SK-N-SH (cell line): ENCODE results near the gene HLA-DMA. TPM values are rescaled to one million over a fixed set of nuclear protein-coding genes. Genes with fewer than 3 reads are reported as not detected.

Experiments used
- CTCF ChIA-PET: fragments of 300-600, 350-600 bp; formaldehyde crosslinking; extraction: SDS; loops from one replicate; lab custom pipeline; 2021; lab: Yijun Ruan, JAX
- POLR2A ChIA-PET: fragments of 350-600 bp; sonication (Branson Sonifier 250); formaldehyde crosslinking; extraction: SDS; loops from one replicate; lab custom pipeline; 2020; ENCODE audit warnings: antibody characterized with exemption, inconsistent platforms; lab: Yijun Ruan, JAX
- DNase-seq: peaks from one replicate; pipeline ENCODE4 v3.0.0; 2012
- H2AFZ ChIP-seq: fragments of 200-600 bp; sonication (generic); 2 replicates; pipeline ENCODE4 v1.8.1; 2016; ENCODE audit warnings: antibody characterized with exemption, mild to moderate bottlenecking, low read depth
- H3F3A ChIP-seq: fragments of 200-600 bp; sonication (generic); replicated peaks from 2 replicates; pipeline ENCODE3; 2016; ENCODE audit warnings: antibody characterized with exemption, mild to moderate bottlenecking; ENCODE audit not compliant: insufficient read depth
- H3K27ac ChIP-seq, 2 experiments: fragments of 200-500 bp in 1 of 2; fragments of 200-600 bp in 1 of 2; sonication (Bioruptor generic) in 1 of 2; sonication (generic), shearing (Covaris generic) in 1 of 2; 2 replicates each; pipeline versions ENCODE4 v1.5.1 to v1.6.1; 2014 to 2016; ENCODE audit warnings: low read depth in 2 of 2, inconsistent platforms in 1 of 2, low read length in 1 of 2, mild to moderate bottlenecking in 1 of 2, mixed read lengths in 1 of 2
- H3K27me3 ChIP-seq: fragments of 200-600 bp; sonication (generic), shearing (Covaris generic); 2 replicates; pipeline ENCODE4 v1.6.1; 2016; ENCODE audit warnings: mixed run types; ENCODE audit not compliant: insufficient read depth
- H3K36me3 ChIP-seq, 2 experiments: fragments of 200-500 bp in 1 of 2; fragments of 200-600 bp in 1 of 2; sonication (Bioruptor generic) in 1 of 2; sonication (generic) in 1 of 2; replicated peaks in 1 of 2; 2 replicates each; pipeline versions ENCODE3 to v1.5.1; 2014 to 2016; ENCODE audit warnings: low read length in 1 of 2, mild to moderate bottlenecking in 1 of 2; ENCODE audit not compliant: insufficient read depth in 2 of 2, control insufficient read depth in 1 of 2
- H3K4me1 ChIP-seq, 2 experiments: fragments of 200-500 bp in 1 of 2; fragments of 200-600 bp in 1 of 2; sonication (Bioruptor generic) in 1 of 2; sonication (generic), shearing (Covaris generic) in 1 of 2; 2 replicates each; pipeline versions ENCODE4 v1.5.1 to v1.6.1; 2014 to 2016; ENCODE audit warnings: low read depth in 1 of 2, low read length in 1 of 2, mixed run types in 1 of 2; ENCODE audit not compliant: insufficient read depth in 2 of 2, control insufficient read depth in 1 of 2
- H3K4me2 ChIP-seq: fragments of 200-600 bp; sonication (generic), shearing (Covaris generic); 2 replicates; pipeline ENCODE4 v1.6.1; 2017; ENCODE audit warnings: mixed run types
- H3K4me3 ChIP-seq, 2 experiments: fragments of 200-500 bp in 1 of 2; fragments of 200-600 bp in 1 of 2; sonication (Bioruptor generic) in 1 of 2; sonication (generic), shearing (Covaris generic) in 1 of 2; 2 replicates each; pipeline versions ENCODE4 v1.5.1 to v1.8.1; 2014 to 2016; ENCODE audit warnings: low read depth in 2 of 2, inconsistent platforms in 1 of 2, low read length in 1 of 2, mild to moderate bottlenecking in 1 of 2, mixed read lengths in 1 of 2, moderate library complexity in 1 of 2
- H3K79me2 ChIP-seq: fragments of 200-600 bp; sonication (generic); 2 replicates; pipeline ENCODE4 v1.8.1; 2017; ENCODE audit warnings: mild to moderate bottlenecking; ENCODE audit not compliant: insufficient read depth
- H3K9ac ChIP-seq: fragments of 200-600 bp; sonication (generic); 2 replicates; pipeline ENCODE4 v1.6.1; 2017; ENCODE audit warnings: mixed run types
- H3K9me2 ChIP-seq: fragments of 200-600 bp; sonication (generic); 2 replicates; pipeline ENCODE4 v1.6.1; 2017; ENCODE audit warnings: mixed run types
- H3K9me3 ChIP-seq: fragments of 200-600 bp; sonication (generic); 2 replicates; pipeline ENCODE4 v1.6.1; 2017; ENCODE audit warnings: mixed run types, mild to moderate bottlenecking, moderate library complexity
- H4K20me1 ChIP-seq: fragments of 200-600 bp; sonication (generic); 2 replicates; pipeline ENCODE4 v1.6.1; 2017; ENCODE audit warnings: mild to moderate bottlenecking, mixed run types; ENCODE audit not compliant: insufficient read depth
- FOSL2 ChIP-seq: IDR thresholded peaks from 2 replicates; pipeline ENCODE4 v1.4.0; 2012; ENCODE audit warnings: low read depth, mild to moderate bottlenecking, moderate library complexity, borderline replicate concordance
- FOXM1 ChIP-seq: IDR thresholded peaks from 2 replicates; pipeline ENCODE4 v1.4.0; 2012; ENCODE audit warnings: low read depth, mild to moderate bottlenecking
- GABPA ChIP-seq: IDR thresholded peaks from 2 replicates; pipeline ENCODE4 v1.4.0; 2012; ENCODE audit warnings: low read depth, mild to moderate bottlenecking
- JUND ChIP-seq: IDR thresholded peaks from 2 replicates; pipeline ENCODE4 v1.4.0; 2012
- MEF2A ChIP-seq: IDR thresholded peaks from 2 replicates; pipeline ENCODE4 v1.4.0; 2012; ENCODE audit warnings: low read depth, borderline replicate concordance
- MXI1 ChIP-seq: IDR thresholded peaks from 2 replicates; pipeline ENCODE4 v1.6.1; 2012; ENCODE audit warnings: mild to moderate bottlenecking, low read depth, low read length, improper control_type of control experiment
- RAD21 ChIP-seq: IDR thresholded peaks from 2 replicates; pipeline ENCODE4 v1.6.1; 2012; ENCODE audit warnings: mild to moderate bottlenecking, low read length
- RXRA ChIP-seq: IDR thresholded peaks from 2 replicates; pipeline ENCODE4 v1.4.0; 2012; ENCODE audit warnings: low read depth, mild to moderate bottlenecking, borderline replicate concordance
- SIN3A ChIP-seq: IDR thresholded peaks from 2 replicates; pipeline ENCODE4 v1.6.1; 2012; ENCODE audit warnings: low read depth, mild to moderate bottlenecking, low read length, moderate library complexity, borderline replicate concordance
- SMC3 ChIP-seq: IDR thresholded peaks from 2 replicates; pipeline ENCODE4 v1.6.1; 2012; ENCODE audit warnings: low read depth, low read length, improper control_type of control experiment
- TCF12 ChIP-seq: IDR thresholded peaks from 2 replicates; pipeline ENCODE4 v1.4.0; 2012
- WGBS: methylation state at CpG from one replicate; pipeline ENCODE4 v1.1.6; 2017; ENCODE audit warnings: low lambda C conversion rate; 5-methylcytosine and 5-hydroxymethylcytosine counted together
- polyA plus RNA-seq, 3 experiments: library from polyadenylated mRNA; depleted of rRNA; stranded (reverse); fragments of >200 nt; gene quantifications; 2 replicates each; pipeline ENCODE4 v1.2.3, GENCODE V29; 2012
- TF ChIP-seq, protein P1 (sequence below): fragments of 150-350 bp; IDR thresholded peaks from 2 replicates; pipeline ENCODE4 v1.6.1; 2017; ENCODE audit warnings: antibody characterized with exemption, low read length, low read depth, borderline replicate concordance
- TF ChIP-seq, protein P2 (sequence below): fragments of 200-600 bp; sonication (generic); IDR thresholded peaks from 2 replicates; pipeline ENCODE4 v1.6.1; 2017; ENCODE audit warnings: antibody characterized with exemption, mild to moderate bottlenecking, moderate library complexity
- TF ChIP-seq, protein P3 (sequence below): fragments of 150-350 bp; IDR thresholded peaks from 2 replicates; pipeline ENCODE4 v1.6.1; 2016; ENCODE audit warnings: mild to moderate bottlenecking, low read depth, low read length
- TF ChIP-seq, protein P4 (sequence below): IDR thresholded peaks from 2 replicates; pipeline ENCODE4 v1.4.0; 2012; ENCODE audit warnings: low read depth, borderline replicate concordance
- TF ChIP-seq, protein P5 (sequence below): IDR thresholded peaks from 2 replicates; pipeline ENCODE4 v1.4.0; 2012; ENCODE audit warnings: low read depth
- TF ChIP-seq, protein P6 (sequence below): IDR thresholded peaks from 2 replicates; pipeline ENCODE4; 2012

The HLA-DMA gene
- polyA plus RNA-seq, 1 of the 3 experiments (the other 2 are of a cell fraction) = 1.2 TPM

DNA sequence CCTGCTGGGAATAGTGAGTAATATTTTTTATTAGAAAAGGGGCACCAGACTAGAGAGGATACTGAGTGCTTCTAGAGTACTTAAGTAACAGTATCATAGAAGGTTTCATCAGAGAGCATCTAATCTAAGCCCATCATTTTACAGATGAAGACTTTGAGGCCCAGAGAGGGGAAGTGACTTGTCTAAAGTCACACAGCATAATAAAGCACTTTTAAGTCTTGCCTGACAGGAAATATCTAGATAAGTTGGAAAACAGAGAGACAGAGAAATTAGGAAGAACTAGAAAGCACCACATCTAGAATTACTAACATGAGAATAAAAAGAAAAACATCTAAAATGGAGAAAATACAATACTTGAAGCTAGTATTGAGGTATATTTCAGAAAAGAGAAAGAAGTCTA, 6.0 kb downstream of the HLA-DMA start (continued):
- TF ChIP-seq, protein P1, sequence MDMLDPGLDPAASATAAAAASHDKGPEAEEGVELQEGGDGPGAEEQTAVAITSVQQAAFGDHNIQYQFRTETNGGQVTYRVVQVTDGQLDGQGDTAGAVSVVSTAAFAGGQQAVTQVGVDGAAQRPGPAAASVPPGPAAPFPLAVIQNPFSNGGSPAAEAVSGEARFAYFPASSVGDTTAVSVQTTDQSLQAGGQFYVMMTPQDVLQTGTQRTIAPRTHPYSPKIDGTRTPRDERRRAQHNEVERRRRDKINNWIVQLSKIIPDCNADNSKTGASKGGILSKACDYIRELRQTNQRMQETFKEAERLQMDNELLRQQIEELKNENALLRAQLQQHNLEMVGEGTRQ = no peak
- TF ChIP-seq, protein P2, sequence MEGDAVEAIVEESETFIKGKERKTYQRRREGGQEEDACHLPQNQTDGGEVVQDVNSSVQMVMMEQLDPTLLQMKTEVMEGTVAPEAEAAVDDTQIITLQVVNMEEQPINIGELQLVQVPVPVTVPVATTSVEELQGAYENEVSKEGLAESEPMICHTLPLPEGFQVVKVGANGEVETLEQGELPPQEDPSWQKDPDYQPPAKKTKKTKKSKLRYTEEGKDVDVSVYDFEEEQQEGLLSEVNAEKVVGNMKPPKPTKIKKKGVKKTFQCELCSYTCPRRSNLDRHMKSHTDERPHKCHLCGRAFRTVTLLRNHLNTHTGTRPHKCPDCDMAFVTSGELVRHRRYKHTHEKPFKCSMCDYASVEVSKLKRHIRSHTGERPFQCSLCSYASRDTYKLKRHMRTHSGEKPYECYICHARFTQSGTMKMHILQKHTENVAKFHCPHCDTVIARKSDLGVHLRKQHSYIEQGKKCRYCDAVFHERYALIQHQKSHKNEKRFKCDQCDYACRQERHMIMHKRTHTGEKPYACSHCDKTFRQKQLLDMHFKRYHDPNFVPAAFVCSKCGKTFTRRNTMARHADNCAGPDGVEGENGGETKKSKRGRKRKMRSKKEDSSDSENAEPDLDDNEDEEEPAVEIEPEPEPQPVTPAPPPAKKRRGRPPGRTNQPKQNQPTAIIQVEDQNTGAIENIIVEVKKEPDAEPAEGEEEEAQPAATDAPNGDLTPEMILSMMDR = no peak
- no peak for TF ChIP-seq MEF2A
- TF ChIP-seq, all 33 proteins: peak for 0

DNA sequence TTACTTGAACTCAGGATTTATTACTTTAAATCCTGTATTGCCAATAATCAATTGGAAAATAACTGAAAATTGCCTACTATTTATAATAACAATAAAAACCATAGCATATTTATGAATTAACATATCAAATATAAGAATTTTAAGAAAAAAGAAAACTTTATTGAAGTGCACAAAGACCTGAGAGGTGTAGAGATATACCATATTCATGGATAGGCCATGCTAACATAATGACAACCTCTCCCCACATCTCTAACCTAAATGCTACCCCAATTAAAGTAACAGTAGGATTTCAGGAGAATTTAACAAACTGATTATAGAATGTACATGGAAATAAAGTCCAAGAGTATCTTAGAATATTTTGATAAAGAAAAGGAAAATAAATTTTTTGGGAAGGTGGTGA, 6.9 kb downstream of the HLA-DMA start:
- CTCF ChIA-PET = no interaction called here
- no peak for DNase-seq
- TF ChIP-seq MXI1 = no peak
- no peak for TF ChIP-seq TCF12
- TF ChIP-seq GABPA = no peak
- TF ChIP-seq, protein P3, sequence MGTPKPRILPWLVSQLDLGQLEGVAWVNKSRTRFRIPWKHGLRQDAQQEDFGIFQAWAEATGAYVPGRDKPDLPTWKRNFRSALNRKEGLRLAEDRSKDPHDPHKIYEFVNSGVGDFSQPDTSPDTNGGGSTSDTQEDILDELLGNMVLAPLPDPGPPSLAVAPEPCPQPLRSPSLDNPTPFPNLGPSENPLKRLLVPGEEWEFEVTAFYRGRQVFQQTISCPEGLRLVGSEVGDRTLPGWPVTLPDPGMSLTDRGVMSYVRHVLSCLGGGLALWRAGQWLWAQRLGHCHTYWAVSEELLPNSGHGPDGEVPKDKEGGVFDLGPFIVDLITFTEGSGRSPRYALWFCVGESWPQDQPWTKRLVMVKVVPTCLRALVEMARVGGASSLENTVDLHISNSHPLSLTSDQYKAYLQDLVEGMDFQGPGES = no peak
- TF ChIP-seq RAD21 = no peak
- no peak for TF ChIP-seq RXRA
- no peak for TF ChIP-seq SMC3
- TF ChIP-seq FOXM1 = no peak
- TF ChIP-seq, all 33 proteins: peak for 0
- Histone ChIP-seq H3K27me3 (peaks cover 18% of the 10 kb centered on the region; the same call in 1 of the 2 replicates), H4K20me1 (no peaks in the 10 kb centered on the region), H3K79me2 (no peaks in the 10 kb centered on the region), H3K9me2 (no peaks in the 10 kb centered on the region), H3K9me3 (peaks cover 6% of the 10 kb centered on the region), H3K36me3 (no peaks in the 10 kb centered on the region), H3K27ac (no peak overlapping the region), H3K4me2 (no peak overlapping the region), H3K4me1 (no peaks in the 10 kb centered on the region), H2AFZ (no peak overlapping the region), H3K9ac (no peak overlapping the region), H3F3A (no peaks in the 10 kb centered on the region), H3K4me3 (no peak overlapping the region)
- POLR2A ChIA-PET = no interaction called here

DNA sequence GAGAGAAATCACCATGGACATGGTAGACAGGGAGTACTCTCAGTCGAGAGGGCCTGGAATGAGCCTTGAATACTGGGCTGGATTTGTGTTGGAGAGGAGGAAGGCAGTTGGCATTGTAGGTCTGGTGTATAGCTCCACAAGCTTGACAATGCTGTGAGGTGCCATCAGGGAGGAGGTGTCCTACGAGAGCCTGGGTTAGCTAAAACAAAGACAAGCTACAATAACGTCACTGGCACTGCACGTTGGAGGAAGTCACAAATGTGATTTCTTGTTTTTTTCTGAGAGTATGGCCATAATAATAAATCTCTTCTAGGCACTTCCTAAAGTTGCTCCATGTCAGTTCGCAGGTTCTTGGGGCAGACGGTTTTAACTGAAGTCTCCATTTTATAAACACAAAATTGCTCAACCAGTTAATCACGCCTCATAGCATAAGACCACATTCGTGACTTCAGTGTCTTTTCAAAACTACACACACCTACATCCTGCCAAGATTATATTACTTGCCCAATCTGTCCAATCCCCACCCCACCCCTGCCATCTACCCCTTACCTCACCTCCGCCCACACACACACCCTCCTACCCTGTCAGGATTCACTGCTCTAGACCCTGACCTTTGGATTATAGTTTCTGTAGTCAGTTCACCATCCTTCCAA, 7.7 kb downstream of the HLA-DMA start:
- no peaks in the 10 kb centered on the region for H3K36me3 ChIP-seq
- TF ChIP-seq, protein P4, sequence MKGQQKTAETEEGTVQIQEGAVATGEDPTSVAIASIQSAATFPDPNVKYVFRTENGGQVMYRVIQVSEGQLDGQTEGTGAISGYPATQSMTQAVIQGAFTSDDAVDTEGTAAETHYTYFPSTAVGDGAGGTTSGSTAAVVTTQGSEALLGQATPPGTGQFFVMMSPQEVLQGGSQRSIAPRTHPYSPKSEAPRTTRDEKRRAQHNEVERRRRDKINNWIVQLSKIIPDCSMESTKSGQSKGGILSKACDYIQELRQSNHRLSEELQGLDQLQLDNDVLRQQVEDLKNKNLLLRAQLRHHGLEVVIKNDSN = no peak
- no peak for TF ChIP-seq FOXM1
- TF ChIP-seq, protein P1 = no peak
- no peak for TF ChIP-seq FOSL2
- TF ChIP-seq, protein P5, sequence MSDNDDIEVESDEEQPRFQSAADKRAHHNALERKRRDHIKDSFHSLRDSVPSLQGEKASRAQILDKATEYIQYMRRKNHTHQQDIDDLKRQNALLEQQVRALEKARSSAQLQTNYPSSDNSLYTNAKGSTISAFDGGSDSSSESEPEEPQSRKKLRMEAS = no peak
- TF ChIP-seq JUND = no peak
- no peak for TF ChIP-seq SIN3A
- TF ChIP-seq, protein P6, sequence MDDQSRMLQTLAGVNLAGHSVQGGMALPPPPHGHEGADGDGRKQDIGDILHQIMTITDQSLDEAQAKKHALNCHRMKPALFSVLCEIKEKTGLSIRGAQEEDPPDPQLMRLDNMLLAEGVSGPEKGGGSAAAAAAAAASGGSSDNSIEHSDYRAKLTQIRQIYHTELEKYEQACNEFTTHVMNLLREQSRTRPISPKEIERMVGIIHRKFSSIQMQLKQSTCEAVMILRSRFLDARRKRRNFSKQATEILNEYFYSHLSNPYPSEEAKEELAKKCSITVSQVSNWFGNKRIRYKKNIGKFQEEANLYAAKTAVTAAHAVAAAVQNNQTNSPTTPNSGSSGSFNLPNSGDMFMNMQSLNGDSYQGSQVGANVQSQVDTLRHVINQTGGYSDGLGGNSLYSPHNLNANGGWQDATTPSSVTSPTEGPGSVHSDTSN = no peak
- TF ChIP-seq, protein P3 = no peak

More for the DNA sequence above, 7.7 kb downstream of the HLA-DMA start:
- H3K9me3 ChIP-seq = peaks cover 6% of the 10 kb centered on the region
- no peaks in the 10 kb centered on the region for H4K20me1 ChIP-seq
- ChIA-PET POLR2A (no interaction called here), CTCF (interaction anchor here (1.2 to 14.1 kb wide), 4 partner anchors 9 to 77 kb away, joined by 3 to 187 read pairs (median 26); partner anchors contain the start of gene HLA-DMA)
- no peaks in the 10 kb centered on the region for H3K79me2 ChIP-seq
- H3K27ac ChIP-seq = no peak overlapping the region
- no peak overlapping the region for H3K4me2 ChIP-seq
- 24% methylated on average over 9 of the region's 9 CpGs for WGBS
- H3K9ac ChIP-seq = no peak overlapping the region
- H3F3A ChIP-seq = no peaks in the 10 kb centered on the region
- H2AFZ ChIP-seq = no peak overlapping the region
- no peaks in the 10 kb centered on the region for H3K9me2 ChIP-seq
- H3K27me3 ChIP-seq = peaks cover 18% of the 10 kb centered on the region; the same call in 1 of the 2 replicates
- peaks cover 0 to 3% of the 10 kb centered on the region in 2 experiments; a peak in 1 of 4 replicates for H3K4me1 ChIP-seq
- no peak for DNase-seq
- H3K4me3 ChIP-seq = no peak overlapping the region
